AG20443 (cell line): ENCODE measurements around the gene ZNF865.

Experiments used
- DNase-seq: peaks from one replicate; pipeline ENCODE4 v3.0.0; 2012; ENCODE audit warnings: low spot score, mixed read lengths

The ZNF865 gene

GRCh38 chr19:55658846-55659459, 53.5 kb downstream of the ZNF865 start:
- DNase-seq, result no peak

GRCh38 chr19:55659822-55660221, 54.4 kb downstream of the ZNF865 start:
- DNase-seq, result no peak

- no peak for DNase-seq
Measured at GRCh38 chr19:55660404-55660803, 55.0 kb downstream of the ZNF865 start.

GRCh38 chr19:55660991-55661390, 55.5 kb downstream of the ZNF865 start:
- no peak for DNase-seq

GRCh38 chr19:55661826-55662225, 56.4 kb downstream of the ZNF865 start:
- no peak for DNase-seq

- no peak for DNase-seq
Measured at GRCh38 chr19:55663846-55664536, 58.5 kb downstream of the ZNF865 start.

GRCh38 chr19:55666343-55667005, 61.0 kb downstream of the ZNF865 start:
- no peak for DNase-seq
